Neutrophil (primary cell): Measurements from ENCODE around the gene DST.

Source experiments
- H3K27ac ChIP-seq: fragments of 200-600 bp; sonication (generic); 2 replicates; pipeline ENCODE4 v1.5.1; 2016; ENCODE audit warnings: mild to moderate bottlenecking, moderate library complexity
- H3K27me3 ChIP-seq: fragments of 200-600 bp; sonication (generic); 2 replicates; pipeline ENCODE4 v1.6.0; 2016; ENCODE audit warnings: mild to moderate bottlenecking
- H3K36me3 ChIP-seq: fragments of 200-600 bp; sonication (generic); 2 replicates; pipeline ENCODE4 v1.5.1; 2017
- H3K4me1 ChIP-seq, 2 experiments: fragments of 200-600 bp in 1 of 2; sonication (generic) in 1 of 2; 1 replicate in 1 of 2; 2 replicates in 1 of 2; pipeline versions ENCODE4 v1.5.1 to v1.6.1; 2013 to 2016; ENCODE audit warnings: low read depth in 1 of 2, low read length in 1 of 2, mild to moderate bottlenecking in 1 of 2, moderate library complexity in 1 of 2; ENCODE audit not compliant: control insufficient read depth in 1 of 2, insufficient read depth in 1 of 2
- H3K4me3 ChIP-seq, 2 experiments: fragments of 200-600 bp in 1 of 2; sonication (generic) in 1 of 2; 1 replicate in 1 of 2; 2 replicates in 1 of 2; pipeline ENCODE4 v1.5.1; 2013 to 2016; ENCODE audit warnings: low read depth in 1 of 2, low read length in 1 of 2, mild to moderate bottlenecking in 1 of 2, moderate library complexity in 1 of 2
- H3K9me3 ChIP-seq: fragments of 200-600 bp; sonication (generic); 2 replicates; pipeline ENCODE4 v1.5.1; 2016
- CTCF ChIP-seq: fragments of 200-600 bp; sonication (generic); IDR thresholded peaks from 2 replicates; pipeline ENCODE4 v1.5.1; 2016; ENCODE audit warnings: antibody characterized with exemption

The DST gene

GRCh38 chr6:56475736-56476457 lies 166.8 kb downstream of the DST start:
- Histone ChIP-seq H3K4me1 (no peaks in the 10 kb centered on the region), H3K9me3 (no peaks in the 10 kb centered on the region), H3K36me3 (no peaks in the 10 kb centered on the region), H3K27ac (no peak overlapping the region), H3K4me3 (no peak overlapping the region), H3K27me3 (no peaks in the 10 kb centered on the region)
- TF ChIP-seq CTCF = no peak

GRCh38 chr6:56474532-56474931 lies 168.2 kb downstream of the DST start:
- Histone ChIP-seq H3K27me3 (no peaks in the 10 kb centered on the region), H3K4me1 (no peaks in the 10 kb centered on the region), H3K36me3 (no peaks in the 10 kb centered on the region), H3K27ac (no peak overlapping the region), H3K9me3 (no peaks in the 10 kb centered on the region), H3K4me3 (no peak overlapping the region)
- TF ChIP-seq CTCF = no peak

- TF ChIP-seq CTCF = no peak
- Histone ChIP-seq H3K36me3 (no peaks in the 10 kb centered on the region), H3K4me1 (no peaks in the 10 kb centered on the region), H3K27ac (no peak overlapping the region), H3K9me3 (no peaks in the 10 kb centered on the region), H3K27me3 (no peaks in the 10 kb centered on the region), H3K4me3 (no peak overlapping the region)
Observed at GRCh38 chr6:56463443-56463842, 179.2 kb downstream of the DST start.

GRCh38 chr6:56459030-56459805 lies 183.5 kb downstream of the DST start:
- Histone ChIP-seq H3K9me3 (no peaks in the 10 kb centered on the region), H3K27ac (no peak overlapping the region), H3K4me1 (no peaks in the 10 kb centered on the region), H3K27me3 (no peaks in the 10 kb centered on the region), H3K36me3 (no peaks in the 10 kb centered on the region), H3K4me3 (no peak overlapping the region)
- no peak for TF ChIP-seq CTCF

GRCh38 chr6:56458324-56458884 lies 184.3 kb downstream of the DST start:
- no peaks in the 10 kb centered on the region for H3K36me3 ChIP-seq
- H3K9me3 ChIP-seq = no peaks in the 10 kb centered on the region
- H3K27ac ChIP-seq = no peak overlapping the region
- TF ChIP-seq CTCF = no peak
- H3K27me3 ChIP-seq = no peaks in the 10 kb centered on the region
- H3K4me1 ChIP-seq = no peaks in the 10 kb centered on the region
- H3K4me3 ChIP-seq = no peak overlapping the region
